GM15510 (cell line): ENCODE results near the gene PPP1R15A.

Experiments used
- POLR2A ChIP-seq: IDR thresholded peaks from 3 replicates; pipeline ENCODE4 v1.6.1; 2011; ENCODE audit warnings: borderline replicate concordance; ENCODE audit not compliant: insufficient read length; ENCODE audit errors: extremely low read depth

Gene PPP1R15A

GRCh38 chr19:48896191-48896720 is 24.0 kb downstream of the PPP1R15A start:
- TF ChIP-seq POLR2A, result no peak

GRCh38 chr19:48897181-48897580 is 25.0 kb downstream of the PPP1R15A start:
- TF ChIP-seq POLR2A, result no peak

- peak; percentile 58 for TF ChIP-seq POLR2A
These were observed 27.7 kb downstream of the PPP1R15A start, which contains the start of gene NUCB1 for GRCh38 chr19:48899781-48900476. Gene NUCB1, plus strand, starts transcription at chr19:48900312. Its CDS starts 485 bp downstream, at chr19:48900797.

GRCh38 chr19:48900477-48901406 is 28.5 kb downstream of the PPP1R15A start:
- no peak for TF ChIP-seq POLR2A

GRCh38 chr19:48905664-48906063 is 33.4 kb downstream of the PPP1R15A start:
- no peak for TF ChIP-seq POLR2A

- no peak for TF ChIP-seq POLR2A
These were observed 34.1 kb downstream of the PPP1R15A start for GRCh38 chr19:48906324-48906723.

GRCh38 chr19:48907671-48908070 is 35.5 kb downstream of the PPP1R15A start:
- TF ChIP-seq POLR2A, result no peak

- TF ChIP-seq POLR2A, result no peak
These were observed 38.6 kb downstream of the PPP1R15A start for GRCh38 chr19:48910803-48911202.

- TF ChIP-seq POLR2A, result no peak
These were observed 41.1 kb downstream of the PPP1R15A start for GRCh38 chr19:48913114-48913889.

GRCh38 chr19:48914181-48914580 is 42.0 kb downstream of the PPP1R15A start:
- TF ChIP-seq POLR2A, result no peak

GRCh38 chr19:48915757-48916156 is 43.5 kb downstream of the PPP1R15A start:
- TF ChIP-seq POLR2A, result no peak

GRCh38 chr19:48918071-48918470 is 45.9 kb downstream of the PPP1R15A start:
- TF ChIP-seq POLR2A, result no peak

GRCh38 chr19:48918801-48919247 is 46.6 kb downstream of the PPP1R15A start:
- no peak for TF ChIP-seq POLR2A

- TF ChIP-seq POLR2A, result no peak
These were observed 48.7 kb downstream of the PPP1R15A start for GRCh38 chr19:48920949-48921348.
